Cardiac fibroblast (primary cell): ENCODE data around the gene SERPINA10.

Experiments
- DNase-seq, 2 donors: peaks; one replicate each; pipeline versions ENCODE4 v3.0.0 to v3.0.0-alpha.2; 2010; ENCODE audit warnings: low read depth in 2 of 2
- H3K4me3 ChIP-seq, 2 donors: replicated peaks in 1 of 2; 1 replicate in 1 of 2; 2 replicates in 1 of 2; pipeline ENCODE4 v1.5.1; 2011; ENCODE audit warnings: low read depth in 2 of 2, low read length in 2 of 2, mild to moderate bottlenecking in 2 of 2, moderate library complexity in 1 of 2
- TF ChIP-seq, protein P1 (sequence below): IDR thresholded peaks from one replicate; pipeline ENCODE4 v1.5.1; 2011; ENCODE audit warnings: low read depth, mild to moderate bottlenecking, low read length, inconsistent platforms

The SERPINA10 gene

DNA sequence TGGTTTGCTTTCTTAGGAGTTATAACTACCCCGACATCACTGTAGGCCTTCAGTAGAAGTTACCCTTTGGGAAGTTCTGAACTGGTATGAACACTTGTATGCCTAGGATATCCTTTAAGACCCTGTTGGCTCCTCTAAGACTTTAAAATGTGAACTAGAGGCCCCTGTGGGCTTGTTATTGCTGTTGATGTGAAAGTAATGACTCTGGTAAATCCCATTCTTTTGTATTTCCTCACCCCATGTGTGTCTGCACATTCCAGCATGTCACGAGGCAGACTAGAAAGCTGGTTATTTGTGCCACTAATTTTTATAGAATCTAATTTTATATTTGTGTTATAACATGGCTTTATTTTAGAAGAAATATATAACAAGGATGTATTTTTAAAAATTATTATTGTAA is 48.9 kb downstream of the SERPINA10 start:
- no peak for DNase-seq
- no peak overlapping the region for H3K4me3 ChIP-seq
- TF ChIP-seq, protein P1, sequence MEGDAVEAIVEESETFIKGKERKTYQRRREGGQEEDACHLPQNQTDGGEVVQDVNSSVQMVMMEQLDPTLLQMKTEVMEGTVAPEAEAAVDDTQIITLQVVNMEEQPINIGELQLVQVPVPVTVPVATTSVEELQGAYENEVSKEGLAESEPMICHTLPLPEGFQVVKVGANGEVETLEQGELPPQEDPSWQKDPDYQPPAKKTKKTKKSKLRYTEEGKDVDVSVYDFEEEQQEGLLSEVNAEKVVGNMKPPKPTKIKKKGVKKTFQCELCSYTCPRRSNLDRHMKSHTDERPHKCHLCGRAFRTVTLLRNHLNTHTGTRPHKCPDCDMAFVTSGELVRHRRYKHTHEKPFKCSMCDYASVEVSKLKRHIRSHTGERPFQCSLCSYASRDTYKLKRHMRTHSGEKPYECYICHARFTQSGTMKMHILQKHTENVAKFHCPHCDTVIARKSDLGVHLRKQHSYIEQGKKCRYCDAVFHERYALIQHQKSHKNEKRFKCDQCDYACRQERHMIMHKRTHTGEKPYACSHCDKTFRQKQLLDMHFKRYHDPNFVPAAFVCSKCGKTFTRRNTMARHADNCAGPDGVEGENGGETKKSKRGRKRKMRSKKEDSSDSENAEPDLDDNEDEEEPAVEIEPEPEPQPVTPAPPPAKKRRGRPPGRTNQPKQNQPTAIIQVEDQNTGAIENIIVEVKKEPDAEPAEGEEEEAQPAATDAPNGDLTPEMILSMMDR: no peak

DNA sequence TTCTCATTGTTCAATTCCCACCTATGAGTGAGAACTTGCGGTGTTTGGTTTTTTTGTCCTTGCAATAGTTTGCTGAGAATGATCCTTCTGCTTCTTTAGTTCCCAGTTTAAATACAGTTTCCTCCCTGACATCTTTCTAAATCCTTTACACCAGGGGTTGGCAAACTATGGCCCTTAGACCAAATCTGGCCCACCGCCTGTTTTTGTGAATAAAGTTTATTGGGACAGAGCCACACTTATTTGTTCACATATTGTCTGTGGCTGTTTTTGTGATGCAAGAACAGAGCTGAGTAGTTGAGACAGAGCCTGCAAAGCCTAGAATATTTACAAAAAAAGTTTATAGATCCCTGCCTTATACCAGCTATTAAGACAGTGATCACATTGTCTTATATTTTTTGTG is 53.7 kb downstream of the SERPINA10 start:
- no peak for DNase-seq
- TF ChIP-seq, protein P1: no peak
- H3K4me3 ChIP-seq: no peak overlapping the region

DNA sequence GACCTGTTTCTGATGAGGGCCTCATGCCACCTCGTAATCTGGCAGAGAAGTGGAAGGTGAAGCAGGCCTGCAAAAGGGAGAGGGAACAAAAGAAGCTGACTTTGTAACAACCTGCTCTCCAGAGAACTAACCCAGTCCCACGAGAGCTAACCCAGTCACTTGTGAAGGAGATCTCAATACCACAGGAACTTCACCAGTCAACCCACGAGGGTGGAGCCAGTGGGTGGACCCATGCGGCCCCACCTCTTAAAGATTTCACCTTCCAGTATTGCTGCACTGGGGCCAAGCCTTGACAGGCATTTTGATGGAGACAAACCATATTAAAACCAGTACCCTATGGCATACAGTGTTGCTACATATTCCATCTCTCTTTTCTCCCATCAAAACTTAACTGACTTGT is 55.1 kb downstream of the SERPINA10 start:
- no peak for DNase-seq
- H3K4me3 ChIP-seq: no peak overlapping the region
- TF ChIP-seq, protein P1: no peak

DNA sequence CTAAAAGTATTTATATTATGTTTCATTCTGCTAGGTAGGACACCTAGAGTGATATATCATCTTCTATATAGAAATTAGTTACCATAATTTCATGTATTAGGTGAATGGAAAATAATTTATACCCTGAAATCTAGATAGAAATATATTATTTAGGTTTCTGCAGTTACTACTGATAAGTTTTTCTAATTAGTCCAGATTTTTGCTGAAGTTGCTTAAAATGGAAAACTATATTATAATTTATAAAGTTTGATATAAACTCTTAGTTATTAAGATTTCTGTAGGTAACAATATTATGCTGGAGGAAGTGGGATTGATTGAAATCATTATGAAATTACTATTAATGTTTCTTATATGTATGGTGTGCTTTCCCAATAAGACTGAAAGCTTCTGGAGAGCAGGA is 56.0 kb downstream of the SERPINA10 start:
- no peak for DNase-seq
- TF ChIP-seq, protein P1: no peak
- no peak overlapping the region for H3K4me3 ChIP-seq
